ENCODE measurements around the gene GMCL1.

Gene GMCL1

DNA sequence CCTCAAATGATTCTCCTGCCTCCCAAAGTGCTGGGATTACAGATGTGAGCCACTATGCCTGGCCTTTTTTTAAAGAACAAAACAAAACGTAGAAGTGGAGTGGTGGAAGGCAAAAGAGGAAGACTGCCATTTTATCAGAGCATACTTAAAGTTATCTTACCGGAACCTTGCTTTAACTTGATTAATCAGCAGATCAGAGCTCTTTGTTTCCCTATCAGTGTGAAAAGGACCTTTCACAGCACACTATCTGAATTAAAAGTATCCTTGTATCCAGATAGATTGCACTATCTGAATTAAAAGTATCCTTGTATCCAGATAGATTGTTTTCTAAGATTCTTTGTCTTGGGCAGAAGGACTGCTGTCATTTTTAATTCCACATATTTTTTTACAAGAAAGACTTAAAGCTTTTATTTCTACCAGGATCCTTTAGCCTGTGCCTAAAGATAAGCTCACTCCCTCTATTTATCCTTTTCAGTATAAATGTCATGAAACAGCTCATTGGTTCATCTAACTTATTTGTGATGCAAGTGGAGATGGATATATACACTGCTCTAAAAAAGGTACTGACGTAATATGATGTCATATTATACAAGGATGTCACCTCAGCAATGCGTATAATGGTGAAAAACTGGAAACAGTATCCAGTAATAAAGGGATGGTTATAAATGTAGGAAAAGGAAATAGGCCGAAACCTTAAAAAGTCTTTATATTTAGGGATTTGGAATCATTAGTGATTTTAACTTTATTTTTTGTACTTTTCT, 17.8 kb downstream of the GMCL1 start:
- DNase-seq (ENCODE audit: low read depth) = no peak
- TF ChIP-seq, protein P1, sequence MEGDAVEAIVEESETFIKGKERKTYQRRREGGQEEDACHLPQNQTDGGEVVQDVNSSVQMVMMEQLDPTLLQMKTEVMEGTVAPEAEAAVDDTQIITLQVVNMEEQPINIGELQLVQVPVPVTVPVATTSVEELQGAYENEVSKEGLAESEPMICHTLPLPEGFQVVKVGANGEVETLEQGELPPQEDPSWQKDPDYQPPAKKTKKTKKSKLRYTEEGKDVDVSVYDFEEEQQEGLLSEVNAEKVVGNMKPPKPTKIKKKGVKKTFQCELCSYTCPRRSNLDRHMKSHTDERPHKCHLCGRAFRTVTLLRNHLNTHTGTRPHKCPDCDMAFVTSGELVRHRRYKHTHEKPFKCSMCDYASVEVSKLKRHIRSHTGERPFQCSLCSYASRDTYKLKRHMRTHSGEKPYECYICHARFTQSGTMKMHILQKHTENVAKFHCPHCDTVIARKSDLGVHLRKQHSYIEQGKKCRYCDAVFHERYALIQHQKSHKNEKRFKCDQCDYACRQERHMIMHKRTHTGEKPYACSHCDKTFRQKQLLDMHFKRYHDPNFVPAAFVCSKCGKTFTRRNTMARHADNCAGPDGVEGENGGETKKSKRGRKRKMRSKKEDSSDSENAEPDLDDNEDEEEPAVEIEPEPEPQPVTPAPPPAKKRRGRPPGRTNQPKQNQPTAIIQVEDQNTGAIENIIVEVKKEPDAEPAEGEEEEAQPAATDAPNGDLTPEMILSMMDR (IDR thresholded peaks at IDR 0.05; ENCODE audit: low read length, missing control alignments) = no peak
- no peak overlapping the region for H3K4me3 ChIP-seq (replicated peaks; ENCODE audit: low read depth, low read length)

GRCh38 chr2:69848186-69848790, 18.8 kb downstream of the GMCL1 start:
- TF ChIP-seq, protein P1 (IDR thresholded peaks at IDR 0.05; ENCODE audit: low read length, missing control alignments) = no peak
- H3K4me3 ChIP-seq (replicated peaks; ENCODE audit: low read depth, low read length) = no peak overlapping the region
- DNase-seq (ENCODE audit: low read depth) = no peak

- TF ChIP-seq, protein P1 (IDR thresholded peaks at IDR 0.05; ENCODE audit: low read length, missing control alignments) = no peak
- H3K4me3 ChIP-seq (replicated peaks; ENCODE audit: low read depth, low read length) = no peak overlapping the region
- no peak for DNase-seq (ENCODE audit: low read depth)
Observed at GRCh38 chr2:69858261-69858660, 28.8 kb downstream of the GMCL1 start.

- TF ChIP-seq, protein P1 (IDR thresholded peaks at IDR 0.05; ENCODE audit: low read length, missing control alignments) = no peak
- no peak for DNase-seq (ENCODE audit: low read depth)
- H3K4me3 ChIP-seq (replicated peaks; ENCODE audit: low read depth, low read length) = no peak overlapping the region
Observed at GRCh38 chr2:69863298-69863697, 33.8 kb downstream of the GMCL1 start.

DNA sequence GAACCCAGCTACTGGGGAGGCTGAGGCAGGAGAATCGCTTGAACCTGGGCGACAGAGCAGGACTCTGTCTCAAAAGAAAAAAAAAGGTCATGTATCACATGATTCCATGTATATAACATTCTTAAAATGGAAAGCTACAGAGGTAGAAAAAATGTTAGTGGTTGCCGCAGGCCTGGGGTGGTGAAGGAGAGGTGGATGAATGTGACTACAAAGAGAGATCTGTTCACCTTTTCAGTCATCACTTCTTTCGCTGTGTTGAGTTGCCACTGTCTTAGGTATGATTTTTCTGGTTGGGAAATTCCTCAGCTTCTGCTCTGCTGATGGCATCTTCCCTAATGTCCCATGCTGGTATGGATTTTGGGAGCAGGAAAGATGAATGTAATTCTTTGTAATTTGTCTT, 59.0 kb downstream of the GMCL1 start:
- no peak overlapping the region for H3K4me3 ChIP-seq (replicated peaks; ENCODE audit: low read depth, low read length)
- TF ChIP-seq, protein P1 (IDR thresholded peaks at IDR 0.05; ENCODE audit: low read length, missing control alignments) = no peak
- DNase-seq (ENCODE audit: low read depth) = no peak

DNA sequence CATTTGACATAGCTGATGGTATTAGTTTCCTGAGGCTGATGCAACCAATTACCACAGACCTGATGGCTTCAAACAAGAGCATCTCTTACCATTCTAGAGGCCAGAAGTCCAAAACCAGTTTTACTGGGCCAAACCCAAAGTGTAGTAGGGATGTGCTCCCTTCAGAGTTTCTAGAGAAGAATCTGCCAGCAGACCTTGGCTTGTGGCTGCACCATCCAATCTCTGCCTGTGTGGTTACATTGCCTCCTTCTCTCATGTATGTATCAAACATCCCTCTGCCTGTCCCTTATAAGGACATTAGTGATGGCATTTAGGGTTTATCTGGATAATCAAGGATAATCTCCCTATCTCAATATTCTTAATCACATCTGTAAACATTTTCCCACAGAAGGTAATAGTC, 59.8 kb downstream of the GMCL1 start:
- TF ChIP-seq, protein P1 (IDR thresholded peaks at IDR 0.05; ENCODE audit: low read length, missing control alignments) = no peak
- DNase-seq (ENCODE audit: low read depth) = no peak
- no peak overlapping the region for H3K4me3 ChIP-seq (replicated peaks; ENCODE audit: low read depth, low read length)
